Measurements from ENCODE around the gene MIOX. TPM values are rescaled to one million over a fixed set of nuclear protein-coding genes. Genes with fewer than 3 reads are reported as not detected.

The MIOX gene
- total and polyA plus RNA-seq, 2 of the 13 experiments (the other 11 are each of a cell fraction or from before 2014, with no cell fraction given): 1.5 to 2.9 TPM

- TF ChIP-seq NONO (IDR thresholded peaks at IDR 0.05) (no peak), NONO (CRISPR knock-in tag; conservative IDR thresholded peaks at IDR 0.05) (peak; percentile 86), ZEB1 (IDR thresholded peaks at IDR 0.05; ENCODE audit: insufficient replicate concordance, low read depth) (no peak), HDAC1 (CRISPR knock-in tag; IDR thresholded peaks at IDR 0.05) (peak; percentile 67), GLMP (CRISPR knock-in tag; IDR thresholded peaks at IDR 0.05; ENCODE audit: borderline replicate concordance) (no peak), ZNF800 (CRISPR knock-in tag; IDR thresholded peaks at IDR 0.05) (no peak), TFE3 (CRISPR knock-in tag; IDR thresholded peaks at IDR 0.05) (peak; percentile 90), PRPF4 (IDR thresholded peaks at IDR 0.05; ENCODE audit: low read depth, low read length, poor library complexity, severe bottlenecking) (no peak), RXRB (CRISPR knock-in tag; IDR thresholded peaks at IDR 0.05; ENCODE audit: borderline replicate concordance) (peak; percentile 80), FOSL2 (CRISPR knock-in tag; IDR thresholded peaks at IDR 0.05) (peak; percentile 49), ZNF713 (CRISPR knock-in tag; IDR thresholded peaks at IDR 0.05) (no peak), NFATC3 (CRISPR knock-in tag; IDR thresholded peaks at IDR 0.05) (no peak), IRF9 (CRISPR knock-in tag; IDR thresholded peaks at IDR 0.05; ENCODE audit: borderline replicate concordance) (peak; percentile 91; the same call in 1 of the 2 replicates), ZBTB34 (CRISPR knock-in tag; IDR thresholded peaks at IDR 0.05) (no peak; the same call in 1 of the 2 replicates), KLF16 (CRISPR knock-in tag; IDR thresholded peaks at IDR 0.05) (peak in 1 of 2 experiments; percentile 82; a peak in 2 of 4 replicates), MTA1 (CRISPR knock-in tag; IDR thresholded peaks at IDR 0.05; ENCODE audit: borderline replicate concordance) (peak; percentile 48; the same call in 1 of the 2 replicates), ATAD3A (CRISPR knock-in tag; IDR thresholded peaks at IDR 0.05) (no peak), HNRNPLL (IDR thresholded peaks at IDR 0.05; ENCODE audit: low read depth, low read length, poor library complexity, severe bottlenecking) (peak; percentile 31), NCOR1 (IDR thresholded peaks at IDR 0.05; ENCODE audit: borderline replicate concordance, low read length) (no peak), MNT (IDR thresholded peaks at IDR 0.05) (peak; percentile 89)
These were observed 1.2 kb upstream of the MIOX start (continued) for GRCh38 chr22:50485221-50486131.
